Lung (tissue), 12 donors: ENCODE results near the gene BCAN. TPM values are rescaled to one million over a fixed set of nuclear protein-coding genes. Genes with fewer than 3 reads are reported as not detected.

Experiments
- ATAC-seq: fragments of 200-7000 bp; cut with Tn5 transposase; one replicate; pipeline ENCODE4 v1.9.1; 2020; ENCODE audit warnings: moderate number of reproducible peaks; ENCODE audit not compliant: insufficient read depth, low FRiP score
- DNase-seq, 3 donors: peaks; one replicate each; pipeline ENCODE4 v3.0.0-alpha.2; 2013 to 2017
- H3K27ac ChIP-seq, 2 donors: one replicate each; pipeline ENCODE4 v1.5.1; 2013; ENCODE audit warnings: mild to moderate bottlenecking in 2 of 2, moderate library complexity in 2 of 2, control low read depth in 1 of 2, inconsistent platforms in 1 of 2, low read depth in 1 of 2, low read length in 1 of 2
- H3K27me3 ChIP-seq, 3 donors: one replicate each; pipeline ENCODE4 v1.5.1; 2013; ENCODE audit warnings: low read length in 2 of 3; ENCODE audit not compliant: control insufficient read depth in 3 of 3, insufficient read depth in 3 of 3
- H3K36me3 ChIP-seq, 4 donors: one replicate each; pipeline ENCODE4 v1.5.1; 2013; ENCODE audit warnings: low read length in 4 of 4, mild to moderate bottlenecking in 1 of 4, moderate library complexity in 1 of 4; ENCODE audit not compliant: control insufficient read depth in 4 of 4, insufficient read depth in 4 of 4
- H3K4me1 ChIP-seq, 5 donors: one replicate each; pipeline ENCODE4 v1.5.1; 2013; ENCODE audit warnings: low read length in 5 of 5, mild to moderate bottlenecking in 2 of 5, moderate library complexity in 1 of 5; ENCODE audit not compliant: control insufficient read depth in 5 of 5, insufficient read depth in 5 of 5
- H3K4me3 ChIP-seq: one replicate; pipeline ENCODE4 v1.5.1; 2013; ENCODE audit warnings: mild to moderate bottlenecking, control low read depth, moderate library complexity
- H3K9ac ChIP-seq, 2 donors: one replicate each; pipeline ENCODE4 v1.5.1; 2013; ENCODE audit warnings: low read length in 2 of 2, control low read depth in 1 of 2; ENCODE audit not compliant: insufficient read depth in 1 of 2
- H3K9me3 ChIP-seq, 4 donors: one replicate each; pipeline ENCODE4 v1.5.1; 2013; ENCODE audit warnings: low read length in 3 of 4, mild to moderate bottlenecking in 1 of 4, moderate library complexity in 1 of 4; ENCODE audit not compliant: control insufficient read depth in 4 of 4, insufficient read depth in 3 of 4
- WGBS, 2 donors: extraction: QIAGEN DNeasy Blood & Tissue Kit; methylation state at CpG; one replicate each; pipeline ENCODE4 v1.1.7; 2013; 5-methylcytosine and 5-hydroxymethylcytosine counted together
- polyA plus RNA-seq, 2 donors: library from polyadenylated mRNA; stranded (reverse); fragments of 200-250 nt; gene quantifications; one replicate each; pipeline ENCODE4 v1.2.1, GENCODE V29; 2013
- total RNA-seq, 2 donors: library from RNA; depleted of rRNA in 1 of 2; stranded (reverse); fragments of >200 nt in 1 of 2; gene quantifications; one replicate each; pipeline ENCODE4 v1.2.1, GENCODE V29; 2014 to 2021
- TF ChIP-seq, protein P1 (sequence below): IDR thresholded peaks from 2 replicates; pipeline ENCODE4 v1.5.1; 2012; ENCODE audit warnings: mild to moderate bottlenecking; ENCODE audit errors: control extremely low read depth, extremely low read depth
- donor health status: control.
- donor health status: control.
- donor health status: Bipolar disorder and iron deficiency.
- donor health status: healthy.
- donor health status: DM: yes; HTN: yes; CAD: no.

BCAN gene
- total and polyA plus RNA-seq, 4 donors, result 0.05 to 1.1 (median 0.12) TPM

DNA sequence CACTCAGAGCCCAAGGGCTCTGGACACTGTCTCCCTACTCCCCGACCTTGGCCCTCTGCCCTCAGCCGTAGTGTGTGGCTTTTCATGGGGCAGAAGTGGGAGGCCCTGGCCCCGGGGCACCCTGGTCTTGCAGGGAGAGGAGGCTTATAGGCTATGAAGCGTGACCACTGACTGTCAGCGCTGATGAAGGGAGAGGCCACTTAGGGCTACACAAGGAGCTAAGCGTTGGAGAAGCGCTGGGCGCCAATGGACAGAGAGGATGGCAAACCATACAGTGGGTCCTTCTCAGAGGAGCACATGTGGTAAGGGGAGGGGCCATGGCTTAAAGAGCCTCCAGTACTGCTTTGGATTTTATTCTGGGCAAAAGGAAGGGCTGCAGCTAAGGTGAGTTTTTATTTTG is 55.6 kb downstream of the BCAN start:
- 81 to 85% methylated on average over 8 of the region's 8 CpGs for WGBS, 2 donors
- DNase-seq, result no peak
- H3K9ac ChIP-seq, result no peak overlapping the region
- no peaks in the 10 kb centered on the region for H3K9me3 ChIP-seq
- H3K27ac ChIP-seq, result no peak overlapping the region
- TF ChIP-seq, protein P1, sequence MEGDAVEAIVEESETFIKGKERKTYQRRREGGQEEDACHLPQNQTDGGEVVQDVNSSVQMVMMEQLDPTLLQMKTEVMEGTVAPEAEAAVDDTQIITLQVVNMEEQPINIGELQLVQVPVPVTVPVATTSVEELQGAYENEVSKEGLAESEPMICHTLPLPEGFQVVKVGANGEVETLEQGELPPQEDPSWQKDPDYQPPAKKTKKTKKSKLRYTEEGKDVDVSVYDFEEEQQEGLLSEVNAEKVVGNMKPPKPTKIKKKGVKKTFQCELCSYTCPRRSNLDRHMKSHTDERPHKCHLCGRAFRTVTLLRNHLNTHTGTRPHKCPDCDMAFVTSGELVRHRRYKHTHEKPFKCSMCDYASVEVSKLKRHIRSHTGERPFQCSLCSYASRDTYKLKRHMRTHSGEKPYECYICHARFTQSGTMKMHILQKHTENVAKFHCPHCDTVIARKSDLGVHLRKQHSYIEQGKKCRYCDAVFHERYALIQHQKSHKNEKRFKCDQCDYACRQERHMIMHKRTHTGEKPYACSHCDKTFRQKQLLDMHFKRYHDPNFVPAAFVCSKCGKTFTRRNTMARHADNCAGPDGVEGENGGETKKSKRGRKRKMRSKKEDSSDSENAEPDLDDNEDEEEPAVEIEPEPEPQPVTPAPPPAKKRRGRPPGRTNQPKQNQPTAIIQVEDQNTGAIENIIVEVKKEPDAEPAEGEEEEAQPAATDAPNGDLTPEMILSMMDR, result no peak
- peaks cover 0 to 20% (median 2%) of the 10 kb centered on the region in 5 donors for H3K4me1 ChIP-seq
- peaks cover 0 to 2% (median 0%) of the 10 kb centered on the region in 4 donors for H3K36me3 ChIP-seq
- no peak for ATAC-seq
- no peak overlapping the region for H3K4me3 ChIP-seq
- H3K27me3 ChIP-seq, result no peaks in the 10 kb centered on the region

DNA sequence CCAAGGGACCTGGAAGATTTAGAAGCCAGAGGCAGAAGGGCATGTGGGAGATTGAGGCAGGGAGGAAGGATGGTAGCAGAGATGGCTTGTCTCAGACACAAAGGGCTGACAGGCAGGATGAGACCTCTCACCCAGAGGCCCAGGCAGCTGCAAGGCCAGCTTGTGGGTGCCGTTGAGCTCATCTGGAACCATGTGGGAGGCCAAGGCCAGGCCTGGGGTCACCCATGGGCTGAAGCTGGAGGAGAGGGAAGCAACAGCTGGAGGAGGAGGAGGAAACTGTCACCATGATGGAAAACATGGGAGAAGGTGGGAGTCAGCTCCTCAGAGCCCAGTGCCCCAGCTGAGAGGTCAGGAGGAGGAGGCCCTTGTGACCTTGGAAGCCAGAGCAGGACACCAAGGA is 57.1 kb downstream of the BCAN start:
- H3K27me3 ChIP-seq, result peaks cover 0 to under 1% (median 0%) of the 10 kb centered on the region in 3 donors
- ATAC-seq (no peak), DNase-seq (no peak)
- H3K4me1 ChIP-seq, result peaks cover 0 to 15% (median 0%) of the 10 kb centered on the region in 5 donors
- TF ChIP-seq, protein P1, result no peak
- H3K9me3 ChIP-seq, result no peaks in the 10 kb centered on the region
- peaks cover 0 to 2% (median 0%) of the 10 kb centered on the region in 4 donors for H3K36me3 ChIP-seq
- no peak overlapping the region for H3K4me3 ChIP-seq
- 66 to 82% methylated on average over 1 of the region's 1 CpG for WGBS, 2 donors
- no peak overlapping the region for H3K9ac ChIP-seq
- no peak overlapping the region for H3K27ac ChIP-seq

DNA sequence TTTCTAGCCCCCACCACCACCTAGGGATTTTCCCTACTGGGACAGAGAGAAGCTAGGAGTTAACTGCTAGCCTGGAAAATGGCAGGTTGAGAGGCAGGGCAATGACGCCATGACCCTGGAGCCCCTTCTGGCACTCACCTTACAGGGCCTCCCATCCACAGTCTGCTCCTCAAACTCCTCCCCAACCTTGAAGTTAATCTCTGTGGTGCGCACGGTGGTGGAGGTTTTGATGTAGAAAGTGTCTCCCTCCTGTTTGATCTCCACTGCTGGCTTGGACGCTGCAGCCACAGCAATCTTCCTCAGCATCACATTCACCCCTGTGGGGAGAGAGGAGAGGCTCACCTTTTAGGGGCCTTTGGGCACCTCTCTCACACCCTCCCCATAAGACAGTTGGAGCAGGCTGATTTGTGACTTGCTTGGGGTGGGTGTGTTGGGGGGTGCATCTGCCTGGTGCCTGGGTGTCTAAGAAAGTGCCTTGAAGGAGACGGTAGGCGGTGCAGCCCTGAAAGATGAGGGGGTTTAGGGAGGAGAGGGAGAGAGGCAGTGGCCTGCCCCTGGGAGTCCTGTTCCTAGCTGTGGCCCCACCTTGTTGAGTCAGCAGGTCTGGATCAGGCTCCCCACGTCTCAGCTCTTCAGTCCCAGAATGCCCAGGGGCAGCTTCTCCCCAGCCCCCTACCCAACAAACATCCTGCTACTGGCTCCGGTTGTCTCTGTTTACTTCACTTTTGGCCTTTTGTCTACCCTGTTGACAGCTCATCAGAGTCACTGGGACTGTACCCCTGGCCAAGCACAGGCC is 59.0 kb downstream of the BCAN start:
- no peak overlapping the region for H3K27ac ChIP-seq
- peaks cover 0 to 28% (median 8%) of the 10 kb centered on the region in 5 donors for H3K4me1 ChIP-seq
- no peak overlapping the region for H3K9ac ChIP-seq
- 79 to 81% methylated on average over 8 of the region's 8 CpGs for WGBS, 2 donors
- H3K9me3 ChIP-seq, result no peaks in the 10 kb centered on the region
- H3K27me3 ChIP-seq, result peaks cover 0 to 4% (median 0%) of the 10 kb centered on the region in 3 donors
- no peak for ATAC-seq
- no peak overlapping the region for H3K4me3 ChIP-seq
- no peak for DNase-seq
- TF ChIP-seq, protein P1, result no peak
- peaks cover 0 to 2% (median 0%) of the 10 kb centered on the region in 4 donors for H3K36me3 ChIP-seq
